Esophagus muscularis mucosa (tissue), 4 donors: ENCODE results near the gene BCAS3.

Source experiments
- EP300 ChIP-seq: sonication (generic); formaldehyde crosslinking; IDR thresholded peaks from one replicate; pipeline ENCODE4 v1.6.1; 2017; ENCODE audit warnings: antibody characterized with exemption
- POLR2A ChIP-seq: fragments of 450-650 bp; IDR thresholded peaks from one replicate; pipeline ENCODE4 v1.6.1; 2017; ENCODE audit warnings: antibody characterized with exemption, moderate library complexity, mild to moderate bottlenecking, low read depth
- POLR2AphosphoS5 ChIP-seq, 2 donors: sonication (generic); formaldehyde crosslinking; IDR thresholded peaks; one replicate each; pipeline ENCODE4 v1.6.1; 2017; ENCODE audit warnings: antibody characterized with exemption in 2 of 2
- TF ChIP-seq, protein P1 (sequence below), 3 experiments: fragments of 200-600 bp in 2 of 3; fragments of 450-650 bp in 1 of 3; sonication (generic) in 2 of 3; IDR thresholded peaks; one replicate each; pipeline ENCODE4 v1.5.1; 2017 to 2019; ENCODE audit warnings: antibody characterized with exemption in 3 of 3, mild to moderate bottlenecking in 2 of 3, moderate library complexity in 1 of 3

DNA sequence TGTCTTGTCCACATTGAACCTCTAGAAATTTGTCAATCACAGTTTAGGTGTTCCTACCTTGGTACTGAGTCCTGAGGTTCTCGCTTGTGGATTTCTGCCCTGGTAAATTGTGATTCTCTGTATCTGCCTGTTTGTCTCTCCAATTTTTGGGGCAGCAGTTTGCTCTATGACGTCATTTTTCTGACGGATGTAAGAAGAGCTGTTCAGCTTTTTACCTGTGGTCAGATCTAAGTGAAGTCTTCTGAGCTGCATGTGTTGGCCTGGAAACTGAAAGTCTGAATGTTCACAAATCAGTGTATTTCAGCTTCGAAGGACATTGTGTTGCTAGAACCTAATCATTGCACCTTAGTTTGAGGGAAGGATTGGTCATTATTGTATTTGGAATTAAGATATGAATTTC, 63.4 kb downstream of the BCAS3 start:
- TF ChIP-seq, protein P1, sequence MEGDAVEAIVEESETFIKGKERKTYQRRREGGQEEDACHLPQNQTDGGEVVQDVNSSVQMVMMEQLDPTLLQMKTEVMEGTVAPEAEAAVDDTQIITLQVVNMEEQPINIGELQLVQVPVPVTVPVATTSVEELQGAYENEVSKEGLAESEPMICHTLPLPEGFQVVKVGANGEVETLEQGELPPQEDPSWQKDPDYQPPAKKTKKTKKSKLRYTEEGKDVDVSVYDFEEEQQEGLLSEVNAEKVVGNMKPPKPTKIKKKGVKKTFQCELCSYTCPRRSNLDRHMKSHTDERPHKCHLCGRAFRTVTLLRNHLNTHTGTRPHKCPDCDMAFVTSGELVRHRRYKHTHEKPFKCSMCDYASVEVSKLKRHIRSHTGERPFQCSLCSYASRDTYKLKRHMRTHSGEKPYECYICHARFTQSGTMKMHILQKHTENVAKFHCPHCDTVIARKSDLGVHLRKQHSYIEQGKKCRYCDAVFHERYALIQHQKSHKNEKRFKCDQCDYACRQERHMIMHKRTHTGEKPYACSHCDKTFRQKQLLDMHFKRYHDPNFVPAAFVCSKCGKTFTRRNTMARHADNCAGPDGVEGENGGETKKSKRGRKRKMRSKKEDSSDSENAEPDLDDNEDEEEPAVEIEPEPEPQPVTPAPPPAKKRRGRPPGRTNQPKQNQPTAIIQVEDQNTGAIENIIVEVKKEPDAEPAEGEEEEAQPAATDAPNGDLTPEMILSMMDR (IDR thresholded peaks at IDR 0.05) = no peak
- TF ChIP-seq POLR2A (no peak), POLR2AphosphoS5 (IDR thresholded peaks at IDR 0.05) (no peak), EP300 (no peak)
